ENCODE measurements around the gene PRKCH.

The PRKCH gene

DNA sequence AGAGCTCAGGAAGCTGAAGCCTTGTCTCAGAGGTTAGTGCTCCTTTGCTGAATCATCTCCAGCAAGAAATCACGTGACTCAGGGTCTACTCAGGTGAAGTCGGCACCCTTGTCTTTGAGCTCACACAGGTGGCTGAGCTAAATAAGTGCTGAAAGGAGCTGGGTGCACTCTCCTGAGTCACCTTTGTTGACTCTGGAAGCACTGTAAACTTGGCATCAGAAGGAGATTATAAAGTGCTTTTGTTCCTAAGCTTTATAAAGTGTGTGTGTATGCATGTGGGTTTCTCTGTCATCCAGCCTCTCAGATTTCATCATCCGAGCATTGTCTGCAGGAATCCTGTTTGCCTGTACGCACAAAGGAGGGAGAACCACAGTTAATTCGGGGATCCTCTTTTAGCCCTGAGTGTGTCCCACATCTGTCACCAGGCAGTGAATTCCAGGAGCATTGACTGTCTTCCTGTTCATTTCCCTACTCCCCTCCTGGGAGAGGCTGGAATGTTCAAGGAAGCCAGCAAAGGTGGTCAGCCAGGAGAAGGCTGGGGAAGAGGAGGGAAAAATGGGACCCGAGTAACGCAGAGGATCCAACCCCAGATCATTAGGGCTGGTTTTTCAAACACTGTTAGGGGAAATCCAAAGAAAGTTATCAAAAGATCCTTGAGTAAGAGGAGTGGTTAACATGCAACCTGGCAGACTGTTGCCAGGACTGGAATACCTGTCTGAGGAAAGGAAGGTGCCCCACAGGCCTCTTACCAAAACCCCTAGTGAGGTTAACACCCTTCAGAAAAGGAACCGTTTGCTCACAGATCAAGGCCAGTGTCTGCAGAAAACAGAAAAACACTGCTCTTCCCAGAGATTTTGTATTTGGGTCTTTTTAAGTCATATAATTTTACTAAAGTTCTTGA is 216.4 kb downstream of the PRKCH start:
- DNase-seq, result no peak

DNA sequence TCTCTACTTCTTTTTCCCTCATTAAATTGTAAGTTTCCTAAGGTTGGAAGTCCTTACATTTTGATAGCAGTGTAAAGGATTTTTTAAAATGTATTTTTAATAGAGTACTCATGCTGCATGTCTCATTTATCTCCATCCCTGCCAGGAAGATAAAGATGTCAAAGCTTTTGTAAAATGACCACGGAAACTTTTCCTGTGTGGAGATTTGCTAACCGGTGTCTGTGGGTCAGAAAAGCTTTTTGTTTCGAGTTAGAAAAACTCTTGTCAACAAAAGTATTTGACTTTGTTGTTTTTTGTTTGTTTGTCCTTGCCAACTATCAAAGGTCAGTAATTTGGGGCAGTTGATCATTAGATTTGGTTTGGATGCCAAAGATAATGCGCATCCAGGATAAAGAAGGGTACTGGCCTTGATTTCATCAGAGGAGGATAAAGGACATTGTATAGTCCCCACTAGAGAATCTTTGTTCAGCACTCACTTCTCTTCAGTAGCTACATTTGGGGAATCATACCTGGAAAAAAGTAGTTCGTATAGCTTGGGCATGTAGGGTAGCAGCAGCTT is 217.2 kb downstream of the PRKCH start:
- DNase-seq, result no peak

DNA sequence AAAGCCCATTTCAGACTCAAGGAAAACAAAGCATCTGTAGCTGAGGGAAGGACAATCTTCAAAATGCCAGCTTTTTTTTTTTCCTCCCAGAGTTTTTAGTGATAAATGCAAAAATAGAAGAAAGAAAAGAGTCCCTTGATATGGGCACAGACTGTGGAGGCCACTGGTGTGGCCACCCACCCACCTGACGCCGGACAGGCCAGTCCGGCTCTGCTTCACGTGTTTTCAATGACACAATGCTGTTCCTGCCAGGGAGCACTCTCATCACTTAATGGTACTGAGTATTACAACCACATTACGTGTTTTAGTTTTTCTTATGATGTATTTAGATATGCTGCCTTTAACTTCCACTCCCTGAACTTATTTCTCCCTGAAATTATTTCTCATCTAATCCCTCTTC is 218.3 kb downstream of the PRKCH start:
- no peak for DNase-seq

DNA sequence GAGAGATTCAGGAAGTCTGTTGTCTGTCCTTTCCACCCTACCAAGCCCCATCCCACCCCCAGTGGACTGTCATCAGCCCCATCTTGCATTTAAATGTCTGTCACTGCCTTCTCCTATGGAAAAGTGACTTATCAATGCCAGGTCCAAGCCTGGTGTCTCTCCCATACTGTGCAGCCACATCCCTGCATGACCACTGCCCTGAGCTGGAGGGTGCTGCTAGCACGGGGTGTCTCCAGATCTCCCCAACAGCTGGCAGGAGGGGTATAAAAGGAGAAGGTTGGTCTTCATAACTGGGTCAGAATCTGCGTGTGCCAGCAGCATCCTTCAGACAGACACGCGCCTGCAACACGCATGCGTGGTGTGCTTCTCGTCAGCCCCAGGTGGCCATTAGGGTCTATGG is 219.6 kb downstream of the PRKCH start:
- DNase-seq, result no peak

DNA sequence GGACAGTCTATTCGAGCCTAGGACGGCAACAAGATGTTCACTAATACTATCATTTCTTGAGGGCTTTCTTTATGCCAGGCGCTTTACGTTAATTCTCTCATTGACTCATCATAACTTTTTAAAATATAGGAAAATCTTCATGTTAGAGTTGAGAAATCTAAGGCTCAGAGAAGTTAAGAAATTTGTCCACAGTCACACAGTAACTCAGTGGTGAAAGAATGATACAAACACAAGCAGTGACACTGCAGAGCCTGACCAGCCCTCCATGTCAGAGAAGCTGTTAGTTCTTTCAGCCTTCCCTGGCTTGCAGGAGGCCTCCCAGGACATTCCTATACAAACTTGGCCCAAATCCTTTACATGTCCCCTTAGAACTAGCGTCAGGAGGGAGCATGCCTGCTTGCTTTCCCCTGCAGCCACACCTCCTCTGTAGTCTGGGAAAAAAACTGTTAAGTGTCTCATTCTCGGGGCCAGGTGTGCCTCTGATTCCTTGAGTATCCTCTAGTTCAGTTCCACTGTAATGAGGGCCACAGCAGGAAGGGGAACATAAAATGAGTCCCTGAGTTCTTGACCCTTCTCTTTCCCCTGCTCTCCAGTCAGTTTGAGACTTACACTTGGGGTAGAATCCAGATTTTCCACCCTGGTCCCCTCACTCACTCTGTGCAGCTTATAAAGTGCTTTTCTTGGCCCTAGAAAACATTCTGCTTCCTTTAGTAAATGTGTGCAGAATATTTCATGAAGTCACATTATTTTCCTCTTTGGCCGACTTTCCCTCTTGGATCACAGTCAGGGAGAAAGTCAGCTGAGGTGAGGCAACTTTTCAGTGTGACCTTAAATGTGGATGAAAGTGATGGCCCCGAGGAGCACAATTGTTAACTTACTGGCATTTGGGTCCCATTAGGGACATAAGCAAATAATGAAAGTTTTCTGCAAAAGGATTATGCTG is 221.7 kb downstream of the PRKCH start:
- no peak for DNase-seq

DNA sequence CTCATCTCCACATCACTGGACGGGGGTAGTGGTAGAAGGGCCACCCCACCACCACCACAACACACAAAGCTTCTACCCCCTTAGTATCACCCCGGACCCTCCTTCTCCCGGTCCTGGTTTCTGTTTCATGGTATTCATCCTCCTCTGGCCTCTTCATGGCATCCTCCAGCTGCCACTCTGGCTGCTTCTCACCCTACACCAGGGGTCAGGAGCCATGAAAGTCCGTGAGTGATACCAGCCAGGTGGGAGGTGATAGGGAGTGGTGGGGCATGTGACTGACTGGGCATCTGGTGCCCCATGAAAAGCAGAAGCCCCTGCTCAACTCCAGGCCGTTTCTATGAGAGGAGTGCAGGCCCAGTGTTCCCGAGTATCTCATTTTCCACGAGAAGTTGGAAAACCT is 222.6 kb downstream of the PRKCH start:
- no peak for DNase-seq

DNA sequence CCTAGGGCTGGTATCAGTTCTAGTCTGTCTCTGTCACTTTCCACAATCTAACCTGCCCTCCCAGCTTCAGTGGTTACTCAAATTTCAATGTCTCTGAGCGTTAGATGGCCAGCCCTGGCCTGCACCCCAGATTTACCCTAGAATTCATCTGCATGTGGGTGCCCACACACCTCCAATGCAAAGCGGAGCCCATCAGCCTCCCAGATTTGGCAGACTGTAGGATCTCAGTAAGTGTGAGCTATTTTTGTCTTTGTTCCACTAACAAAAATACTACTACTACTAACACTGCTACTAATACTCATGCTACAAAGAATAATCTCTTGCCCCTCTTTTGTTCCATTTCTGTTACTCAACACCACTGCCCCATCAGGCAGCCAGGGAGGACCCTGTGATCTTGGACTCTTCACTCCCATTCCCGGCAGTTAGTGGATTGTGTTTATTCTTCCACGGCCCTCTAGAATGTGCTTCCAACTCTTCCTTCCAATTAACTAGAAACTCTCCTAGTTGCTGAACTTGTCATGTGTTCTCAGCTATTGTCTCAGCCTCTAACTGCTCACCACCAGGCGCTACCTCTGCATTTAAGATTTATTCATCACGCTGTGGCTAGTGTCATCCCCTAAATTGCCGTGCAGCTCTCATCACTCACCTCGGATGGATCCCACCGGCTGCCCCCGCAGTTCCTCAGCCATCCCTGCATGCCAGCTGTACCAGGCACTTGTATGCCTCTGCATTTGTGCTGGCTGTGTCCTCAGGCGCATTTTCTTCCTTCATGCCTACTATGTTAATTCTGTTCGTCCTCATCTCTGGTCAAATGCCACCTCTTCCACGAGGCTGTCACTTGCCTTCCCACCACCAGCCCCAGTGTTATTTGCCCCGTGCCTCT is 223.3 kb downstream of the PRKCH start:
- DNase-seq, result no peak

DNA sequence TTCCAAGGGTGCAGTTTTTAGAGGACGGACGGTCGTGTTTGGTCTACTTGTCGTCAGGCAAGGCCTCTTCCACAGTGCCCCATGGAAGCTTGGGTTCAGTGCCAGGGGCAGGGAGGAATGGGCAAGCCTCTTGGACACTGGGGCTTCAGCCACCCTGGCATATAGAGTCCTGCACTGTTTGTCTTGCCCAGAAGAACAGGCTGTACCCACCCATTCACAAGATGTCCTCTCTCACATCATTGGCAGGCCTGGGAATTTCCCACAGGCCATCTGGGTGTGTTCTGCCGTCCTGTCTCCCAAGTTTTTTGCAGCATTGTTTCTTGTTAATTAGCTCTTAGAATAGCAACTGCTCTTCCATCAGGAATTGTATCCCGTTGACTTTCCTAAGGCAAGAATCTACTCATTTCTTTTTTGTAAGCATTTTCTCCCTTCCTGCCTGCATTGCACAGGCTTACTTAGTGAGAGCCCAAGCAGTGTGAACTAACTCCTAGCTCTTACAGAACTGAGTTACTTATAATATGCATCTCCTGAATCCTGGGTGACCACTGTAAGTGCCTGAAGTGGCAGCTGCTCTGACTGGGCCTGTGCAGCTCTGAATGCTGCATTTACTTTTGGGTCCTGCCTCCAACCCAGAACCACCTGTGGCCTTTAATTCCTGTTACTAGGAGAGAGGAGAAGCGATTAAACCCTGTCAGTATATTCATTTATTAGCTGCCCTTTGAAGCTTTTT is 224.5 kb downstream of the PRKCH start:
- DNase-seq, result no peak

DNA sequence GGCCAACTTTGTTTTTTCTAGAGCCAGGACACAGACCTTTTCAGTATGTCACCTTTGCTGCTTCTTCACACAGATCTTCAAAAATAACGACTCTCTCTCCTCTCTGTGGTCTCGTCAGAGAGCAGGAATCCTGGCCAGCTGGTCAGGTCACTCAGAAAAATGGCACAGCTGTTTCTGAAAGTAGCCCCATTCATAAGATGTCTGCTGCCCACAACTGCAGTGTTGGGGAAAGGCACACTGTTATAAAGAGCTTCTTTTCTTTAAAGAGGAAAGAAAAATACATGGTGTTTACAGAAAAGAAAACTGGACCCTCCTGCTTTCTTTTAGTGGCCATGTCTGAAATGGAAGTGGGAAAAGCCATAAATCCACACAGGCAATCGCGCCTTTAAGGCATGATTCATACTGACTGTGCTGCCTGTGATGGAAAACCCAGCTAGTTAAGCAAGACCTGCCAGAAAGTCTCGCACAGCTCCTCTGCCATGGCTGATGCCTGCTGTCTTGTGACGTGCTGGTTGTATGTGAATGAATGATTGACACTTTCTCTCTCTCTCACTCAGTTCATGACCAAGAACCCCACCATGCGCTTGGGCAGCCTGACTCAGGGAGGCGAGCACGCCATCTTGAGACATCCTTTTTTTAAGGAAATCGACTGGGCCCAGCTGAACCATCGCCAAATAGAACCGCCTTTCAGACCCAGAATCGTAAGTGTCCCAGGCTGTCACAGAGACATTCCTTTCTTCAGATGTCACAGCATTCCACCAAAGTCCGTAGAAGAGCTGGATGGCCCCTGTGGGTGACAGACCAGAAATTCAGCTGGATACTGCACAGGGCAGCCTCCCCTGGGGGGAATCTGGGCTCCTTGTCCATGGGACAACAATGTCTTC is 226.0 kb downstream of the PRKCH start:
- no peak for DNase-seq

DNA sequence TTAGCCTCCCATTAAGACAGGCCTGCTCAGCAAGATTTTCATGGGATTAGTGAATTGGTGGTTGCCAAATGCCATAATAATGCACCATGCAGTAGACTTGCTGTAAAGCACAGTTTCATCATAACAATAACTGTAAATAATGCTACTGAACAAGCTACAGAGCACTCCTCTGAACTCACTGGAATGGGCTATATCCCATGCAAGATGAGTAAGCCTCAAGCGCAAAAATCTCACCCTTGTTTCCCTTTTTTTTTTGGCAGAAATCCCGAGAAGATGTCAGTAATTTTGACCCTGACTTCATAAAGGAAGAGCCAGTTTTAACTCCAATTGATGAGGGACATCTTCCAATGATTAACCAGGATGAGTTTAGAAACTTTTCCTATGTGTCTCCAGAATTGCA is 228.0 kb downstream of the PRKCH start:
- no peak for DNase-seq

DNA sequence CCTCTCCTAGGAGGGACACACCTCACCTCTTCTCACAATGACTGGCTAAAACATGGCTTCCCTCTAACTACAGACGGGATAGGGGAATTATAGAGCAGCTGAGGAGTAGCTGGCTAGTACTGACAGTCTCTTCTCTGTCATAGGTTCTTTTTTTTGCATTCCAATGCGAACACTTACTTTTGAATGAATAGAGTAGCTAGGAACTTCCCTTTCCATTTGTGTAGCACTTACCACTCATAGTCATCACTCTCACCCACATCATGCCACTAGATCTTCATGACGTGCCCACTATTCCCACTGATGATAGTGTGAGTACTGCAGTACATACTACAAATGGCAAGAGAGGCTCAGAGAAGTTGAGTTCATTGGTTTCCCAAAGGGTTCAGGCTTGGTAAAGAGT is 230.0 kb downstream of the PRKCH start:
- no peak for DNase-seq

DNA sequence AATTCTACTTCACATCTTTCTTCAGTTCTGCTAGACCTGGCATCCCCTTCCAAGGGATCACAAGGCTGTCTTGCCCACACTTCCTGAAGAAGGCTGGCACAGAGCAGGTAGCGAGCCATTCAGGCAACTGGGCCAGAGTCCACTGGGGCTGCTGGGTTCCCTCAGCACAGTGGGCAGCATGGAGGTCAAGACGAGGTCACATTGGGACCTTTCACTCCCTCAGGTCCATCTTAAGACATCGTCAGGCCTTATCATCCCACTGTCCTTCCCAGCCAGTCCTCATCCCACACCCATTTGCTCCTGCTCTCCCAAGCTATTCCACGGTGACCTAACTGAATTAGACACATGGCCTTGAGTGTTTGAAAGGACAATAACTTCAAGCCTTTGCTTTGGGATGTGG is 230.9 kb downstream of the PRKCH start:
- DNase-seq, result no peak

DNA sequence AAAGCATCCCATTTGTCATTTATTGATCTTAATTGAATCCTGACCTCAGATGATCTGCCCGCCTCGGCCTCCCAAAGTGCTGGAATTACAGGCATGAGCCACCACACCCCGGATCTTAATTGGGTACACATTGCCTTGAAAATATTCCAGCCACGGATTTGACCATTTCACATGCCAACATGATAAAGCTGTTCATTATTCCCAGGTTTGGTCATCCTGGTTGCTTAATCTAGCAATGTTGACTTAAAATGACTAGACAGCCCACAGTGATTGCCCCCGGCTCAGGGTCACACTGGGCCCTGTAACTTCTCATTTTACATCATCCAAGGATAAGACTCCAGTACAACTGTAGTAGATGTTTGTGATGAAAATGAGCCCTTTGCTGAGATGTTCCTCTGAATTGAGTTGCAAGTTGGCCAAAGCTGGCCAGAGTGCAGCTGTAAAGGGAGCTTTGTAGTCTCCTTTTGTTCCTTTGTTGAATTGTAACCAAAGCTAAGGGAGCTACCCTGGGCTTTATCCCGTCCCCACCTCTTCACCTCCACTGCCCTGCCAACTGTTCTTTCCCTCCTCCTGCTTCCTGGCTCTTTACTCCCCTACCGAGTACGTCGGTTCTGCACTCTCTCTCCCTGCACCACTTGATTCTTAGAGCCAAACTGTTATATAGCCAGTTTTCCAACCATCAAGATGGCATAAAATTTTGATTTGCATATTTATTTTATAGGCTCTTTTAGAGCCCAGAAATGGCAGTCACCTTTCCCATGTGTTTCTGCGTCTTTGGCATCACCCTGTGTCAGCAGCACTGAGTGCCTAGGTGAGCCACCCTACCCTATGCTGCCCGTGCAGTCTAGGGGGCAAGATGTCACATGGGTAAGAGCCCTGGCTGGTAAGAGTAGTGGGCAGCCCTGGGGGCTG is 232.6 kb downstream of the PRKCH start:
- DNase-seq, result no peak

DNA sequence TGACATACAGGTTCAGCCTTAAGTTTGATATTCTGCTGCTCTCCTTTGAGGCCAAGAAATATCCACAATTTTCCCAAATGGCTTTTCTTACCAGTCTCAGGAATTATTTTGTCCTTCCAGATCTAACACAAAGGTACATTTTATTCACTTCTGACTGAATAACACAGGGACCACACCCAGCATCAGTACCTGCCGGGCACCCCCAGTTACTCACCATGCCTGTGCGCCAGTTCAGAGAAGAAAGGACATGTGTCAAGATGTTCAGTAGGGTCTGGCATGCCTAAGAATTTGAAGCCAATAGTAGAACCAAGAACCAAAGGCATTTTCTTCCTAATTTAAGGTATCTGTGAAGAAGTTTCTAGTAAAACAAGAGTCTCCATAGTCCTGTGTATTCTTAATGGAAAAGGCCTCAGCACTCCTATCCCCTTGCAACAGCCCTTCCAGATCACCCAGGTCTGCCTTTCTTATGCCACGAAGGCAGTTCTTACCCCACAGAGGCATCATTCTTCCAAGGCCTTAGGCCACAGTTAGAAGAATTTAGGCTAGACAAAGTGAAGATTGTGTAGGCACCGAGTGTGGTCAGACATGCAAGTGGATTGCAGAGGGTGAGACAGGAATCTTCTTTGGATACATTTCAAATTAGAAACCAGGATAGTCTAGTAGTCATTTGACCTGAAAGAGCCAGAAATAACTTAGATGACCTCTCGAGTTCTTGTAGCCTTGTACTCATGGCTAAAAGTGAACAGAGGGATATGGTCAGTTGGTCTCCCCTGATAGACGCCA is 233.9 kb downstream of the PRKCH start:
- DNase-seq, result no peak

DNA sequence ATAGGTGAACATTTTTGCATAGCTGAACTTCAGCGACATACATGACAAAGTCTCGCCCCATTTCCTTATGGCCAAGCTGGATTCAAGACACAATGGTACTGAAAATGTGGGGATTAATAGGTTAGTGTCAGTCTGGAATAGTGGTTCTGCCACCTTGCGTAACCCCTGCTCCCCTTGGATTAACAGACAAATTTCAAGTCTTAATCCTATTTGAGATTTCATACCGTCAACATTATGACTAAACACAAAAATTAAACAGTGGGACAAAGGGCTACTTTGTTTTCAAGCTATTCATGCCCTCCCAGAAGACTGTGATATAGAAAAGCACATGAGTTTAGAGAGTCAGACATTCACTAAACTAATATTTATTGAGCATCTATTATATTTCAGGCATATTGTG is 235.1 kb downstream of the PRKCH start:
- no peak for DNase-seq

DNA sequence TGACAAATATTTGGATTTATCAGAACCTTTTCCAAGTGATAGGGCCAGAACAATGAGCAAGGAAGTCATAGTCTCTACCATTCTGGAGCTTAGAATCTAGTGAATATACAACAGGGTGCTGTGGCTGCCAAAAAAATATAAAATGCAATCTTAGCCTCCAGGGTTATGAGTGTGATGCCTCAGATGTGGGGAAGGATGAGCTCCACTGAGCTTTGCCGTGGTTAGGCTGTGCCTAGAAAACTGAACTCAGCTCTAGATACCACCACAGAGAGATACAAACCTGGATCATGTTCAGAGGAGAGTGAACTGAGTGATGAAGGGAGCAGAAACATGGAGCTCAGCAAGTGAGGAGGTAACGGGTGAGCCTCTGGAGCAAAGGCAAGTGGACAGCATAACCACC is 235.9 kb downstream of the PRKCH start:
- no peak for DNase-seq

DNA sequence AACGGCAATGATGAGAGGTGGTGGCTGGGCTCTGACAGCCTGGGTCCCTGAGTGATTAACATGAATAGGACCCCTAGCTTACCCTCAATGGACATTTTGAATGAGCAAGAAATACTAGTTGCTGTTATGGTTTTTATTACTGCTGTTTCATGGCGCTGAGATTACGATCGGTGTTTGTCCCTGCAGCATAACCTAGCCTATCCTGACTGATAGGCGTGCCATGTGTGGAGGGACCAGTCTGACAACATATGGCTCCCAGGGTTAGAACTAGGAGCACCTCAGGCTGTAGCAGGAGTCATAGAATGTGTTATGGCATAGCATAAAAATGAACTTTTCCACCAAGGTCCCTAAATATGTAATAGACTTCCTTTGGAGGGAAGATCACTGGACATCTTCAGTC is 236.5 kb downstream of the PRKCH start:
- DNase-seq, result no peak

DNA sequence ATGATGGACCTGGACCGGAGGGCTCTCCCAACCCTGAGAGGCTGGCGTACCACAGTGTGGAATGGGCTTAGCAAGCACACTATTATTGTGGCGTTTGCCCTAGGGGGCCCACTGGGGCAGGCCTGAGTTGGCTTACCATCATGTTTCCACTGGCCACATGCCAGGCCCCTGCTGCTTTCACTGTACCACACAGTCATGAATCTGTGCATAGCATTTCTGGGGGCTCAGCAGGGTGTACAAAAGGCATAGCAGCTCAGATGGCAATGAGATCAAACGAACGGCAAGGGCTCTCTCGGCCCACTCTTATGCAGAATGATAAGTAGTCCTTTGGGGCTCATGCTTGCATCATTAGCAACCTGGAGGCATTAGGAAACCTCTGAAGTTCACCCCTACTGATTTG is 236.9 kb downstream of the PRKCH start:
- no peak for DNase-seq

Measured in activated T-cell treated with anti-CD3 and anti-CD28 coated beads, Interleukin-2, amount 50 U/mL, for 1 hour (primary cell).